SHP77 treated with DMSO at 0.1 percent for 48 hours (cell line): Measurements from ENCODE around the gene SMCR8.
"Not testable (repeated sequence)": the region's sequence is repeated elsewhere in the genome, so short reads cannot be mapped to it uniquely, and the experiment has no call there.

Source experiments
- DNase-seq: peaks from one replicate; lab custom pipeline; 2025; lab: John Stamatoyannopoulos, UW

The SMCR8 gene

GRCh38 chr17:18314731-18315561 is at the start of gene SMCR8, which contains the start of gene TOP3A:
Gene SMCR8, plus strand, starts transcription at chr17:18315293. Its CDS starts 497 bp downstream, at chr17:18315790.
Gene TOP3A, minus strand, starts transcription at chr17:18314994. Its CDS starts 216 bp downstream, at chr17:18314778.
- peak; percentile 100 for DNase-seq

- no peak for DNase-seq
Measured at GRCh38 chr17:18267366-18267765, 47.7 kb upstream of the SMCR8 start.

- no peak for DNase-seq
Measured at GRCh38 chr17:18267927-18268711, 47.0 kb upstream of the SMCR8 start.

- DNase-seq: no peak
Measured at GRCh38 chr17:18270046-18270931, 44.8 kb upstream of the SMCR8 start.

- no peak for DNase-seq
Measured at GRCh38 chr17:18277076-18277475, 38.0 kb upstream of the SMCR8 start.

GRCh38 chr17:18278867-18279266 is 36.2 kb upstream of the SMCR8 start:
- DNase-seq: no peak

GRCh38 chr17:18280249-18280648 is 34.8 kb upstream of the SMCR8 start:
- no peak for DNase-seq

- DNase-seq: no peak
Measured at GRCh38 chr17:18280766-18281371, 34.2 kb upstream of the SMCR8 start.

- no peak for DNase-seq
Measured at GRCh38 chr17:18281788-18282187, 33.3 kb upstream of the SMCR8 start.

GRCh38 chr17:18285296-18285695 is 29.8 kb upstream of the SMCR8 start:
- no peak for DNase-seq

GRCh38 chr17:18291718-18292540 is 23.2 kb upstream of the SMCR8 start:
- DNase-seq: no peak

GRCh38 chr17:18298061-18298460 is 17.0 kb upstream of the SMCR8 start:
- DNase-seq: not testable (repeated sequence)

- no peak for DNase-seq
Measured at GRCh38 chr17:18300725-18301480, 14.2 kb upstream of the SMCR8 start.

GRCh38 chr17:18303206-18303605 is 11.9 kb upstream of the SMCR8 start:
- DNase-seq: not testable (repeated sequence)

GRCh38 chr17:18309202-18309601 is 5.9 kb upstream of the SMCR8 start:
- DNase-seq: no peak

- no peak for DNase-seq
Measured at GRCh38 chr17:18314059-18314730, 898 bp upstream of the SMCR8 start.

GRCh38 chr17:18315562-18315922 is 449 bp downstream of the SMCR8 start:
- no peak for DNase-seq

GRCh38 chr17:18315961-18316360 is 868 bp downstream of the SMCR8 start:
- no peak for DNase-seq

- DNase-seq: no peak
Measured at GRCh38 chr17:18318117-18318516, 3.0 kb downstream of the SMCR8 start.
